ENCODE measurements around the gene NHP2.

The NHP2 gene

DNA sequence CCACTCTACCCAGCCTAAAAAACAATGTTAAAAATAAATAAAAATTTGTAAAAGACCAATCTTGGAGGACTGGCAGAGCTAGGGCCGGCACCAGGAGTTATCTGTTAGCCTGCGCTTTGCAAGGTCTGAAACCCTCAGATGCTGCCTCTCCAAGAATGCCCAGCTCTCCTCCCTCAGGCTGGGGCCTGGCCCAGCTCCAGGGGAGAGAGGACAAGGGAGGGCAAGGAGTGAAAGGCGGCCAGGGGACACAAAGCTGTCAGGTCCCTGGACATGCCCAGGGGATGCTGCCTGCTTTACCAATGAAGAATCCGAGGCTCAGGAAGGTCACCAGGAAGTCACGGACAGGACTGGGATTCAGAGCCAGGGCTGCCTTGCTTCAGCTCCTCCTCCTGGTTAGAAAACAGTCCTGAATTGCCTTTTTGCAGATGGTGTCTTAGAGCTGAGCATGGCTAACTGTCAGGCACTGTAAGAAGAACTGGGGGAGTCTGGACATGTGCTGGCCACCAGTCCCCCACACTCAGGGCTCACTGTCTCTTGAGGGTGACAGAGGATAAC is 45.9 kb downstream of the NHP2 start:
- Histone ChIP-seq H3K4me2 (no peak overlapping the region), H3K36me3 (ENCODE audit: insufficient read depth) (no peaks in the 10 kb centered on the region), H4K20me1 (ENCODE audit: insufficient read depth) (no peaks in the 10 kb centered on the region), H3K9ac (no peak overlapping the region), H3K79me2 (ENCODE audit: insufficient read depth, low read depth) (no peaks in the 10 kb centered on the region), H3K4me1 (ENCODE audit: low read depth, poor library complexity, severe bottlenecking) (no peaks in the 10 kb centered on the region), H3K27ac (no peak overlapping the region), H3K4me3 (IDR thresholded peaks at IDR 0.05; ENCODE audit: insufficient read depth, low read depth, low read length) (no peak overlapping the region), H3K27me3 (ENCODE audit: insufficient read depth, low read depth) (no peaks in the 10 kb centered on the region), H2AFZ (ENCODE audit: low read depth) (no peak overlapping the region)
- TF ChIP-seq, protein P1, sequence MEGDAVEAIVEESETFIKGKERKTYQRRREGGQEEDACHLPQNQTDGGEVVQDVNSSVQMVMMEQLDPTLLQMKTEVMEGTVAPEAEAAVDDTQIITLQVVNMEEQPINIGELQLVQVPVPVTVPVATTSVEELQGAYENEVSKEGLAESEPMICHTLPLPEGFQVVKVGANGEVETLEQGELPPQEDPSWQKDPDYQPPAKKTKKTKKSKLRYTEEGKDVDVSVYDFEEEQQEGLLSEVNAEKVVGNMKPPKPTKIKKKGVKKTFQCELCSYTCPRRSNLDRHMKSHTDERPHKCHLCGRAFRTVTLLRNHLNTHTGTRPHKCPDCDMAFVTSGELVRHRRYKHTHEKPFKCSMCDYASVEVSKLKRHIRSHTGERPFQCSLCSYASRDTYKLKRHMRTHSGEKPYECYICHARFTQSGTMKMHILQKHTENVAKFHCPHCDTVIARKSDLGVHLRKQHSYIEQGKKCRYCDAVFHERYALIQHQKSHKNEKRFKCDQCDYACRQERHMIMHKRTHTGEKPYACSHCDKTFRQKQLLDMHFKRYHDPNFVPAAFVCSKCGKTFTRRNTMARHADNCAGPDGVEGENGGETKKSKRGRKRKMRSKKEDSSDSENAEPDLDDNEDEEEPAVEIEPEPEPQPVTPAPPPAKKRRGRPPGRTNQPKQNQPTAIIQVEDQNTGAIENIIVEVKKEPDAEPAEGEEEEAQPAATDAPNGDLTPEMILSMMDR (conservative IDR thresholded peaks at IDR 0.05; ENCODE audit: low read depth, low read length) = no peak

DNA sequence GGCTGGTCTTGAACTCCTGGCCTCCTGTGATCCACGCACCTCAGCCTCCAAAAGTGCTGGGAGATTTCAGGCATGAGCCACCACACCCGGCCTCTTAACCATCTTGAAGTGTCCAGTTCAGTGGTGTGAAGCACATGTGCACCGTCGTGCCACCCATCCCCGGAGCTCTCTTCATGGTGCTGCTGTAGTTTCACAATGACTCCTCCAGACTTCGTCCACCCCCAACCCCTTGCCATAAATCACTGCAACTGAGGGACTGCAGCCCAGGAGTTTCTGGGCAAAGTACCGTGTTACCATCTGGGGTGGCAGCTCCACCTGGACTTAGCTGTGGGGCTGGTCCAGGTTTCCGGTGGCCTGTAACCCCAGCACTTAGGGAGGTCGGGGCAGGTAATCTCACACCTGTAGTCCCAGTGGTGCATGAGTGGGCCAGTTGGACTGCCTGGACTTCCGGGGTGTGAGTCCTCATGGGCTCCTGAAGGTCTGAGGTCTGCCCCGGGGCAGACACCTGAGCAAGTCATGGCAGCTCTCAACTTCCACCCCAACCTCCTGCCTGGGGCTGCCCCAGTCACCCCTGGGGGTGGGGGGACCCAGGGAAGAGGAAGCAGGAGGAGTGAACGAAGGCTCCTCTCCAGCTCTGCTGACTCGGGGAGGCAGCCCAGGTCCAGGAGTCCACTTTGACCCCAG is 47.0 kb downstream of the NHP2 start:
- H3K27me3 ChIP-seq (ENCODE audit: insufficient read depth, low read depth) = no peaks in the 10 kb centered on the region
- H3K4me2 ChIP-seq = no peak overlapping the region
- H3K79me2 ChIP-seq (ENCODE audit: insufficient read depth, low read depth) = no peaks in the 10 kb centered on the region
- H4K20me1 ChIP-seq (ENCODE audit: insufficient read depth) = no peaks in the 10 kb centered on the region
- no peak overlapping the region for H2AFZ ChIP-seq (ENCODE audit: low read depth)
- no peaks in the 10 kb centered on the region for H3K36me3 ChIP-seq (ENCODE audit: insufficient read depth)
- no peak overlapping the region for H3K4me3 ChIP-seq (IDR thresholded peaks at IDR 0.05; ENCODE audit: insufficient read depth, low read depth, low read length)
- no peaks in the 10 kb centered on the region for H3K4me1 ChIP-seq (ENCODE audit: low read depth, poor library complexity, severe bottlenecking)
- H3K27ac ChIP-seq = no peak overlapping the region
- H3K9ac ChIP-seq = no peak overlapping the region
- TF ChIP-seq, protein P1 (conservative IDR thresholded peaks at IDR 0.05; ENCODE audit: low read depth, low read length) = no peak

DNA sequence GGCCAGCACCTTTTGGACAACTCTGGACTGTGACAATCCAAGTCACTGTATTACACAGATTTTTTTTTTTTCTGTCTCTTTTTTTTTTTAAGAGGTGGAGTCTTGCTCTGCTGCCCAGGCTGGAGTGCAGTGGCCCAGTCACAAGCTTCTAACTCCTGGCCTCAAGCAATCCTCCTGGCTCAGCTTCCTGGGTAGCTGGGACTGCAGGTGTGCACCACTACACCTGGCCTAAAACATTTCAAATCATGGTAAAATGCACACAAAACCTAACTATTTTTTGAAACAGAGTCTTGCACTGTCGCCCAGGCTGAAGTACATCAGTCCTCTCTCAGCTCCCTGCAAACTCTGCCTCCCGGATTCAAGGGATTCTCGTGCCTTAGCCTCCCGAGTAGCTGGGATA is 47.6 kb downstream of the NHP2 start:
- TF ChIP-seq, protein P1 (conservative IDR thresholded peaks at IDR 0.05; ENCODE audit: low read depth, low read length) = no peak

DNA sequence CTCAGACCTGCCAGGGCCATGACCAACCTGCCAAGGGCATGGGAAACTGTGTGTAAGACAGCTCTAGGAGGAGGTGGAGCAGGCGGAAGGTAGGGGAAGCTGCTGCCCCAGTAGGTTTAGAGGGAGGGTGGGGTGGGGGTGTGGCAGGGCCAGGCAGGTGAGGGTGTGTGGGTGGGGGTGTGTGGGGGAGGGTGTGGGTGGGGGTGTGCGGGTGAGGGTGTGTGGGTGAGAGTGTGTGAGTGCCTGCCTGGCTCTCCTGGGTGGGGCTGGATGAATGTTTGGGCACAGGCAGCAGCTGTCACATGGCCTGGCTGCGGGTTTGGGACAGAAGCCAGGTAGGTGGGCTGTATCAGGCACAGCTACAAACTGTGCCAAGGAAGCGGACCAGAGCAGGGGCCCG is 49.2 kb downstream of the NHP2 start:
- H3K9ac ChIP-seq = no peak overlapping the region
- no peak overlapping the region for H3K27ac ChIP-seq
- no peaks in the 10 kb centered on the region for H3K36me3 ChIP-seq (ENCODE audit: insufficient read depth)
- H3K4me1 ChIP-seq (ENCODE audit: low read depth, poor library complexity, severe bottlenecking) = no peaks in the 10 kb centered on the region
- H2AFZ ChIP-seq (ENCODE audit: low read depth) = no peak overlapping the region
- no peaks in the 10 kb centered on the region for H3K79me2 ChIP-seq (ENCODE audit: insufficient read depth, low read depth)
- no peaks in the 10 kb centered on the region for H3K27me3 ChIP-seq (ENCODE audit: insufficient read depth, low read depth)
- H3K4me3 ChIP-seq (IDR thresholded peaks at IDR 0.05; ENCODE audit: insufficient read depth, low read depth, low read length) = no peak overlapping the region
- no peak overlapping the region for H3K4me2 ChIP-seq
- TF ChIP-seq, protein P1 (conservative IDR thresholded peaks at IDR 0.05; ENCODE audit: low read depth, low read length) = no peak
- no peaks in the 10 kb centered on the region for H4K20me1 ChIP-seq (ENCODE audit: insufficient read depth)

More for the DNA sequence above, 47.6 kb downstream of the NHP2 start:
- Histone ChIP-seq H3K27ac (no peak overlapping the region), H4K20me1 (ENCODE audit: insufficient read depth) (no peaks in the 10 kb centered on the region), H3K4me2 (no peak overlapping the region), H3K4me1 (ENCODE audit: low read depth, poor library complexity, severe bottlenecking) (no peaks in the 10 kb centered on the region), H3K9ac (no peak overlapping the region), H3K79me2 (ENCODE audit: insufficient read depth, low read depth) (no peaks in the 10 kb centered on the region), H3K27me3 (ENCODE audit: insufficient read depth, low read depth) (no peaks in the 10 kb centered on the region), H2AFZ (ENCODE audit: low read depth) (no peak overlapping the region), H3K4me3 (IDR thresholded peaks at IDR 0.05; ENCODE audit: insufficient read depth, low read depth, low read length) (no peak overlapping the region), H3K36me3 (ENCODE audit: insufficient read depth) (no peaks in the 10 kb centered on the region)

All from KMS-11 (cell line).